HG02623 (cell line): ENCODE data around the gene SPATA25.
A peak's percentile ranks its signal among the peaks of the same experiment; 100 is the strongest.

Experiments used
- ATAC-seq: cut with Tn5 transposase; IDR thresholded peaks from one replicate; pipeline ENCODE4 v1.9.1; 2021; ENCODE audit warnings: moderate library complexity; ENCODE audit not compliant: unreplicated experiment

Gene SPATA25

DNA sequence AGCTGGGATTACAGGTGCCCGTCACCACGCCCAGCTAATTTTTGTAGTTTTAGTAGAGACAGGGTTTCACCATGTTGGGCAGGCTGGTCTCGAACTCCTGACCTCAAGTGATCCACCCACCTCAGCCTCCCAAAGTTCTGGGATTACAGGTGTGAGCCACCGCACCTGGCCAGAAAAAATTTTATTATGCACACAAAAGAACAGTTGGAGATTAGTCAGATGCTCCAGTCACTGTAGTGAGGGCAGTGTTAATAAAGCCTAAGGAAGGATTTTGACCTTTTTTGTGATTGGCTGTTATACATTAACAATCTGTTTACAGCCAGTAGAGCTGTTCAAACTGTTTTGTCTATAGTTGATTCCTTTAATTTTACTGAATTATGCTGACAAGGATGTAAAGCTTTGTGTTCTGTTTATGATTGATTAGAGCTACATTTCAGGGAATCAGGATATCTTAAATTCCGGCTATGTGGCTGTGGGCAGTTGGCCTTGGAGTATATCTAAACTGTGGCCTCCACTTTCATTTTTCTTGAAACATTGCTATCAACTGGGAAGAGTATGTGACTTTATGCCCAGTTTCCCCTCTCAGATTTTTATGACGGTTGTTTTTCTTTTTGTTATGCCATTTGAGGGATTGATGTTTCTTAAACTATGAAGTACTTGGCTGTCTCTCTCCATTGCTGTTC is 20.1 kb downstream of the SPATA25 start:
- ATAC-seq: no peak

- ATAC-seq: no peak
Observed at GRCh38 chr20:45866454-45866853, 21.0 kb downstream of the SPATA25 start.

GRCh38 chr20:45863543-45864470 is 23.6 kb downstream of the SPATA25 start:
- ATAC-seq: no peak

DNA sequence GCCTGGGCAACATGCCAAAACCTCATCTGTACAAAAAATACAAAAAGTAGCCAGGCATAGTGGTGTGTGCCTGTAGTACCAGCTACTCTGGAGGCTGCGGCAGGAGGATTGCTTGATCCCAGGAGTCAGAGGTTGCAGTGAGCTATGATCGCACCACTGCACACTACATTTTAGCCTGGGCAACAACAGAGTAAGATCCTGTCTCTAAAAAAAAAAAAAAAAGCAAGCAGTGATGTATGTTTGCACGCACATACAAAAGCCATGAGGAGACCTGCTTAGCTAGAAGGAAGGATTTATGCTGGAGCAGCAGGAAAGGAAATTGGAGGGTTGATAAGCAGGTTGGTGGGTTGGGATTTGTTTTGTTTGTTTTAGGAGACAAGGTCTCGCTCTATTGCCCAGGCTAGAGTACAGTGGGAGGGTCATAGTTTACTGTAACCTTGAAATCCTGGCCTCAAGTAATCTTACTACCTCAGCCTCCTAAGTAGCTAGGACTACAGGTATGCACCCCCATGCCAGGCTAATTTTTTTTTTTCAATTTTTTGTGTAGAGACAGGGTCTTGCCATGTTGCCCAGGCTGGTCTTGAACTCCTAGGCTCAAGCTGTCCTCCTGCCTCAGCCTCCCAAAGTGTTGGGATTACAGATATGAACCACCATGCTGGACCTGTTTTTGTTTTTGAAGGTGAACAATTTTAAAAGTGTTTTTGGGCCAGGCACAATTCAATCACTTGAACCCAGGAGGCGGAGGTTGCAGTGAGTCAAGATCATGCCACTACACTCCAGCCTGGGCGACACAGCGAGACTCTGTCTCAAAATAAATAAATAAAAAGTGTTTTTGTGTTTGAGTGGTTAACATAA is 26.0 kb downstream of the SPATA25 start:
- ATAC-seq: no peak

- ATAC-seq: no peak
Observed at GRCh38 chr20:45860560-45861220, 26.7 kb downstream of the SPATA25 start.

DNA sequence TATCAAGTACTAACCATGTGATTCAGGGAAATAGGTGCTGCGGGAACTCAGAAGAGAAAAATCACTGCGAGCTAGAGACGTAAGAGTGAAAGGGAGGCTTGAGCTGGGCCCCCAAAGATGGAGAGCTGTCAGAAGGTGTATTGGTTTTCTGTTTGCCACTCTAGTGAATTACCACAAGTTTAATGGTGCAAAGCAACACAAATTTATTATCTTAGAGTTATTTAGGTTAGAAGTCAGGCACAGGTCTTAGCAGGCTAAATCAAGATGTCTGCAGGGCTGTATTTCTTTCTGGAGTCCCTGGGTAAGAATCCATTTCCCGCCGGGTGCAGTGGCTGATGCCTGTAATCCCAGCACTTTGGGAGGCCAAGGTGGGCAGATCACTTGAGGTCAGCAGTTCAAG is 27.5 kb downstream of the SPATA25 start:
- ATAC-seq: no peak

GRCh38 chr20:45857882-45858216 is 29.6 kb downstream of the SPATA25 start:
- peak; percentile 10 for ATAC-seq

DNA sequence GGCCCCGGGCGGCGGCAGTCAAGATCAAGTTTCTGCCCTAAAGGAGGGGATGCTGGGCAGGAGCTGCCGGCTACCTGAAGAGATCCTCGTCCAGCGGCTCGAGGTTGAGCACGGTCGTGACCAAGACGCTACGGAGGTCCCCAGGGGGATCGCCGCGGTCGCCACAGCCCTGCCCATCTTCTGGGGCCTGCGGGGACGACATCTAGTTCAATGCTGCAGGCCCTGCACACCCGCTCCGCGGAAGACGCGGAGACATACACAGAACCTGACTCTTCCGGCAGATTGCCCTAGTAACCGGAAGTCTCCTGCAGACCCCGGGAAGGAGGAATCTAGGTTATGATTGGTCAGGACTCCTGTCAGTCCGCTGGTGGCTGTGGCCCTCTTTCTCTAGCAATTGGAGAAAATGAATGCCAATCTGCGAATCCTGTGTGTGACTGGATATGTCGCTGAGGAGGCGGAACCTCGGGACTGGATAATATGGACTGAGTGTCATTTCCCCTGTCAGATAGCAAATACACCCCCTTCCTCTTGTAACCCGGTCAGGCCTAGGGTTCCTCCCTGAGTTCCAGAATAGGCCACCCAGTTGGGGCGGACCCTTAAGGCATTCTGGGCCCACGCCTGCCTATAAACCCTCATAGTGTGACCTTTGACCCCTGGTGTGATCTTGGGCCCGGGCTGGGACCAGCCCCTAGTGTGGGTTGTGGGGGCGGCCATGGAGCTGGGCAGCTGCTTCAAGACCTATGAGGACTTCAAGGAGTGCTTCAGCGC is 30.1 kb downstream of the SPATA25 start, which contains the start of the genes ACOT8 and ZSWIM3:
ACOT8 (minus strand) TSS at position 279 of the 768 bp plus-strand sequence; CDS start at position 202, 77 bp downstream.
ZSWIM3 (plus strand) TSS at position 501 of the 768 bp plus-strand sequence; CDS start at position 713, 212 bp downstream.
- ATAC-seq: peak; percentile 97

GRCh38 chr20:45853484-45853883 is 33.9 kb downstream of the SPATA25 start:
- ATAC-seq: no peak

- no peak for ATAC-seq
Observed at GRCh38 chr20:45852326-45852725, 35.1 kb downstream of the SPATA25 start.

DNA sequence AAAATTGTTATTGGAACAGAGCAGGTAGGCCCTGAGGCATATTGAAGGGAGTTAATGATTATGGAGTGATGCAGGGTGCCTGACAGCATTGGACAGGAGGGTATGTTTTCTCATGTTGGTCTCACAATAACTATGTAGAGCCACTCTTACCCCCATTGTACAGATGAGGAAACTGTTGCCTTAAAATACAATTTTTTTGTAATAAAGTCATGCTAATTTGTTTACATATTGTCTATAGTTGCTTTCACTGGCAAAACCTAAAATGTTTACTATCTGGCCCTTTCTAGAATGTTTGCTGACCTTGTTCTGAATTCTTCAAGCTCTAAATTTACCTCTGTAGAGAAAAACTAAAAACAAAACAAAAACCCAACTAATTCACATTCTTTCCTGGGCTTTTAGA is 35.9 kb downstream of the SPATA25 start:
- ATAC-seq: no peak

DNA sequence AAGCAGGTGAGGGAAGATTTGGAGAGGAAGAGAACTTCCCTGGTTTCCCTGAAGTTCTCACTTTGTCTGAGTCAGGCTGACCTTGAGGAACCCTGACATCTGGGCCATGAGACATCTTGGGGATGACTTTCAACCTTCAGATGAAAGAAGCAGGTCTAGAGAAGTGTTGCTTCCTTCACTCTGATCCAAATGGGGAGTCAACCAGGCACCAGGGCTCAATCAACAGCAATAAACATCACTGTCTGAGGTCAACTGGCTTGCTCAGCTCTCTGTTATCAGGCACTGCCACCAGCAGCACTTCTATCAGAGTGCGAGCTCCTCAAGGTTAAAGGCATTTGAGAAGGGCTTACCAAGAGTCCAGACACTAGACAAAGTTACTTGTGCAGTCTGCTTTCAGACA is 36.5 kb downstream of the SPATA25 start:
- no peak for ATAC-seq

DNA sequence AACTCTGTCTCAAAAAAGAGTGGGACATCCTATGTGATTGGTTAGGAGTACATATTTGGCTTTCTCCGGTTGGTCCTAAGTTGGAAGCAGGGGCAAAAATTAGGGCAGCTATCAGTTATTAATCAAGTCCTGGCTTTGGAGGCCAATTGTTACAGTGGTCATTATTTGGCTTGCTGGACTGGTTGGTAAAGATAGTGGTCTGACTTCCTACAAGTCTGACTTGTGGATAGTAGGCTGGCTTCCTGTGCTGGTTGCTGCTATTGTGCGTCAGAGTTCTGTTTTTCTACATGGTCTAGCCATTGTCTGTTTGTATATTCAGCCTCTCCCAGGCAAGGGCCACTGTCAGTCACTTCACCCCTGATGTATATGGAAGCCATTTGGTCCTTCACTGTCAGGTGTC is 37.2 kb downstream of the SPATA25 start:
- no peak for ATAC-seq

GRCh38 chr20:45848969-45849582 is 38.3 kb downstream of the SPATA25 start:
- no peak for ATAC-seq

GRCh38 chr20:45848421-45848820 is 39.0 kb downstream of the SPATA25 start:
- no peak for ATAC-seq

- ATAC-seq: no peak
Observed at GRCh38 chr20:45845452-45845851, 42.0 kb downstream of the SPATA25 start.

GRCh38 chr20:45843506-45843905 is 43.9 kb downstream of the SPATA25 start:
- no peak for ATAC-seq

- no peak for ATAC-seq
Observed at GRCh38 chr20:45842169-45842812, 45.1 kb downstream of the SPATA25 start.
